Central memory CD8-positive, alpha-beta T cell (primary cell): Measurements from ENCODE around the gene TNS2.
A peak's percentile ranks its signal among the peaks of the same experiment; 100 is the strongest.

ENCODE experiments used
- ATAC-seq: fragments of 150-1000 bp; cut with Tn5 transposase; replicated peaks from 2 replicates; pipeline ENCODE4 v1.10.0; 2022; ENCODE audit warnings: mild to moderate bottlenecking, moderate FRiP score, moderate number of reproducible peaks; ENCODE audit not compliant: poor library complexity, severe bottlenecking; ENCODE audit errors: extremely low read depth
- DNase-seq, 2 donors: peaks; one replicate each; pipeline ENCODE4 v3.0.0; 2021; ENCODE audit warnings: low spot score in 2 of 2
- H3K27ac Mint-ChIP-seq: one replicate; pipeline ENCODE4 v1.8.0; 2022; ENCODE audit warnings: low read depth, mild to moderate bottlenecking, moderate library complexity, mixed read lengths
- H3K27me3 Mint-ChIP-seq: one replicate; pipeline ENCODE4 v1.8.0; 2022; ENCODE audit warnings: mixed read lengths
- H3K36me3 Mint-ChIP-seq: one replicate; pipeline ENCODE4 v1.8.0; 2022; ENCODE audit warnings: mild to moderate bottlenecking, moderate library complexity, mixed read lengths; ENCODE audit not compliant: insufficient read depth
- H3K4me1 Mint-ChIP-seq: one replicate; pipeline ENCODE4 v1.8.0; 2022; ENCODE audit warnings: mixed read lengths
- H3K4me3 Mint-ChIP-seq: one replicate; pipeline ENCODE4 v1.8.0; 2022; ENCODE audit warnings: mild to moderate bottlenecking, moderate library complexity, mixed read lengths
- H3K9me3 Mint-ChIP-seq: one replicate; pipeline ENCODE4 v1.8.0; 2022; ENCODE audit warnings: mixed read lengths

The TNS2 gene

DNA sequence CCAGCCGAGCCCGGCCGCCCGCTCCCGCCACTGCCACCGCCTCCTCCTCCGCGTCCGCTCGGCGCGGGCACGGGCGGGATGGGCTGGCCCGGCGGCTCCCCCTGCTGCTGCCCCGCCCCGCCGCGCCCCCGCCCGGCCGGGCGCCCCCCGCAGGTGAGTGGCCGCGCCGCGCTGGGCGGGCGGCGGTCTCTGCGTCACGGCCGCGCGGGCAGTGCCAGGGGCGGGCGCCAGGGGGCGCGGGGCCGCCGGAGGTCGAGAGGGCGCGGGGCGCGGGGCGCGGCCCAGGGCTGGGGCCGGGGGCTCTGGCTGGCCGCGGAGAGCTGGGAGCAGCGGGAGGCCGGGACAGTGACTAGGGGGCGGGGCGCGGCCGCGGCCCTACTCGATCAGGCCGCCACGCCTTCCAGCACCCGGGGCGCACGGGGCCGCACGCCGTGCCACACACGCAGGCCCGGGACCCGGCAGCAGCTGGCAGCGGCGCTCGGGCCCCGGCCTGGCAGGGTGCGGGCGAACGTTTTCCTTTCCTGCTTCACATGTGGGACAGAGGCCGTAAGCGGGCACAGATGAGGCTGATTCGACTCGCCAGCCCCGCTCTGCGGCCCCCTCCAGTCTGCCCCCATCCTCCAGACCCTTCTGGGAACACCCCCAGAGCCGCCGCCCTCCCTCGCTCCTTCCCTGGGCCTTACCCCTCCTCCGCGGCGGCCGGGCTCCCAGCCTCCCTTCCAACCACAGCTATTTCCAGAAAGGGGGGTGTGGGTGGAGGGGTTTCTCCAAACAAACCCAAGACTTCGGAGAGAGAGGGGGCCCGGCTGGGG is 2.4 kb upstream of the TNS2 start:
- H3K4me3 Mint-ChIP-seq: peak overlapping the region; percentile 91
- ATAC-seq: peak; percentile 76
- H3K27ac Mint-ChIP-seq: peak overlapping the region; percentile 82
- peaks cover 10% of the 10 kb centered on the region for H3K36me3 Mint-ChIP-seq
- DNase-seq: peak; percentile 46 to 52
- H3K4me1 Mint-ChIP-seq: peaks cover 11% of the 10 kb centered on the region
- H3K27me3 Mint-ChIP-seq: no peaks in the 10 kb centered on the region
- H3K9me3 Mint-ChIP-seq: no peaks in the 10 kb centered on the region

DNA sequence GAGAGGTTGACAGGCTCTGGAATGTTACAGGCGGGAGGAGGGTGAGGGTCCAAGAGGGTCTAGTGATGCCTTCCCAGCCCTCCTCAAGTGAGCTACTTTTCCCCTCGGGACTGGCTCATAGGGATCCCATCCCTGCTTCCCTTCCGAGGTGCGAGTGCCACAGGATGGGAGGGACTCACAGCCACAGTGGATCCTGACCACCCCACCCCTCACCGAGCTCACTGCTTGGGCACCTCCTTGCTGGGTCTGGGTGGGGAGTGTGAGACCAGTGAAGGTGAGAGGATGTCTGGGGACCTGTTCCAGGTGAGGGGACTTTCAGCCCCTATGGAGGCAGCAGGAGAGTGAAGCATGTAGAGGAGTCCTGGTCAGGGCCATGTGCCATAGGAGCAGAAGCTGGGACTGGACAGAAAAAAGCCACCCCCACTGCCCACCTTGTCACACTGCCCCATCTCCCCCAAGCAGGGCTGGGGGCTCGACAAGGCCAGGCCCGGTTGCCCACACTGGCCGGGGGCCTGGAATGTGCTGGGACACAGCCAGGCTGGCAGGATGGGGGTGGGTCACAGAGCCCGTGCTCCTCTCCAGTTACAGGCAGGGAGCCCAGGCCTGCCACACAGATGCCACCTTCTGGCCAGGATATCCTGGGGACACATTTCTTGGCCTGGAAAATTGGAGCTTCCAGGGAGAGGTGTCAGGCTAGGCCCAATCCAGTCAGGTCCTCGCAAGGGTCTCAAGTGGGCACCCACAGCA is 1.7 kb upstream of the TNS2 start:
- Mint-ChIP-seq H3K27me3 (no peaks in the 10 kb centered on the region), H3K27ac (no peak overlapping the region), H3K9me3 (no peaks in the 10 kb centered on the region), H3K4me3 (peak overlapping the region; percentile 70), H3K4me1 (peaks cover 11% of the 10 kb centered on the region), H3K36me3 (peaks cover 7% of the 10 kb centered on the region)
- DNase-seq (no peak), ATAC-seq (no peak)

DNA sequence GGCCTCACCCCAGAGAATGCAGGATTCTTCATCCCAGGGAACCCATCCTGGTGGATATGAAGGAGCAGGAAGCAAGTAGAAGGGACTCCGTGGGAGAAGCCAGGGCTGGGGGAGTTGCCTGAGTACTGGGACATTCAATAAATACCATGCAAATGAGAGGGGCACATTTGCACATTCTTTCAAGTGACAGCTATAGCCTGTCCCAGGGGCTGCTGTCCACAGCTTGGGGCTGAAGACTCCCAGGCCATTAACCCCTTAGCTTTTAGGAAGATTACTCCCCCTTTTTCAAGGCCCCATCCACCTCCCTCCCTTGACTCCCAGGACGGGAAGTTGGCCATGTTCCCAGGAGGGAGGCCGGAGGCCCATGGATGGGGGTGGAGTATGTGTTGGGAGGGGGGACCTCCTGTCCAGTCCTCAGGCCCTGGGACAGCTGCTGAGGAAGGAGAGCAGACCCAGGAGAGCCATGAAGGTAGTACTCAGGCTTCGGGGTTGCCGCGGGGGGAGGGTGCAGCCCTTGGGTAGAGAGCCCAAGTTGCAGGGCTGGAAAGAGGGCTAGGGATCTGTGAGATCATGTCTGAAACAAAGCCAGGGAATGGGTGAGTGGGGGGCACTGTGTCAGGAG is 974 bp upstream of the TNS2 start:
- Mint-ChIP-seq H3K36me3 (peaks cover 8% of the 10 kb centered on the region), H3K27me3 (no peaks in the 10 kb centered on the region), H3K27ac (no peak overlapping the region), H3K4me3 (no peak overlapping the region), H3K9me3 (no peaks in the 10 kb centered on the region), H3K4me1 (peaks cover 18% of the 10 kb centered on the region)
- DNase-seq (no peak), ATAC-seq (no peak)

DNA sequence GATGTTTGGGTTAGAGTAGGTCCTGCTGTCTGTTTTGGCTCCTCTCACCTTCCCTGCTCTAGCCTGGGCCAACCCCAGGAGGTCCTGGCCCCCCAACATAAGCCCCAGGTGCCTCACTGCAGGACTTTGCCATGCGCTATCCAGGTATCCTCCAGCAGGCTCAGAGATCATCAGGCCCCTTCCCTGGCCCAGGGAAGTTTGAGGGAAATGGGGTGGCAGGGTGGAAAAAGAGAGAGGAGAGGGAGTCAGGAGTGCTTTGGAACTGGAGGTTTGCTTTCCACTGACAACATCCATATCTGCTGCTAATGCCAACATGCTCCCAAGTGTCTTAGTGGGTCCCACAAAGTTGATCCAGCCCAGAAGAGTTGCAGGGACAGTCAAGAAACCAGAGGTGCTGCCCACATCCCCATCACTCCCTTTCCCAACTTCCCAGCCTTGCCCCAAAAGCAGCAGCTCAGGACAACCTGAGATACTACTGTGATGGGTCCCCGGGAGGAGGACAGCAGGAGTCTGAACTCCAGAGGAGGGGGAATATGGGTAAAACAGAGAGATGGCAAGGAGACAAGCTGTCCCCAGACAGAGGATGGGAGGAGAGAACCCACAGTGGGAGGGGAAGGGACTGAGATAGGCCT is 677 bp downstream of the TNS2 start:
- Mint-ChIP-seq H3K4me1 (peaks cover 26% of the 10 kb centered on the region), H3K9me3 (no peaks in the 10 kb centered on the region), H3K4me3 (no peak overlapping the region), H3K27me3 (no peaks in the 10 kb centered on the region), H3K27ac (peak overlapping the region; percentile 8), H3K36me3 (peaks cover 12% of the 10 kb centered on the region)
- no peak for DNase-seq
- ATAC-seq: no peak

GRCh38 chr12:53051058-53051880 is 1.4 kb downstream of the TNS2 start:
- Mint-ChIP-seq H3K36me3 (peaks cover 12% of the 10 kb centered on the region), H3K27ac (peak overlapping the region; percentile 8), H3K4me1 (peaks cover 25% of the 10 kb centered on the region), H3K27me3 (no peaks in the 10 kb centered on the region), H3K4me3 (no peak overlapping the region), H3K9me3 (no peaks in the 10 kb centered on the region)
- no peak for DNase-seq
- ATAC-seq: no peak

DNA sequence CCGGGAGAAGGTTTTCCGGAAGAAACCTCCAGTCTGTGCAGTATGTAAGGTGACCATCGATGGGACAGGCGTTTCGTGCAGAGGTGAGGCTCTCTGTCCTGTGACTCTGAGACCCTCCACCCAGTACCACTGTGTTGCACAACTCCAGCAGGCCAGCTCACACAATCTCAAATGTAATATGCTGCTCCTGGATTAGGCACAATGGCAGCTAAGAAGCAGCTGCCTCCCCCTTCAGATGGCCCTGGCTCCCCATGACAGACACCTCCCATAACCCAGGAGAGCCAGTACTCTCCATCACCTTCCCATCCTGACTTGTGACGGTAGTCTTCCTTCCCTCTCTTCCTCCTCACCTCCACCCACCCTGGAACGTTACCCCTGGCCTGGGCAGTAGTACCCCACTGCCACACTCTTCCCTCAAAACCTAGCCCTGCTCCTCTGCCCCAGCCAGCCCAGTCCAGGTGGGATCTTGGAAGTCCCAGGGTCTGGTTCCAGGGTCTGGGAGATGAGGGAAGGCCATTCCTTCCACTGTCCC is 2.1 kb downstream of the TNS2 start:
- no peak overlapping the region for H3K27ac Mint-ChIP-seq
- H3K27me3 Mint-ChIP-seq: no peaks in the 10 kb centered on the region
- H3K4me1 Mint-ChIP-seq: peaks cover 18% of the 10 kb centered on the region
- DNase-seq: no peak
- no peaks in the 10 kb centered on the region for H3K9me3 Mint-ChIP-seq
- H3K36me3 Mint-ChIP-seq: peaks cover 12% of the 10 kb centered on the region
- ATAC-seq: no peak
- no peak overlapping the region for H3K4me3 Mint-ChIP-seq

- Mint-ChIP-seq H3K27me3 (no peaks in the 10 kb centered on the region), H3K36me3 (peaks cover 11% of the 10 kb centered on the region), H3K9me3 (no peaks in the 10 kb centered on the region), H3K4me3 (no peak overlapping the region), H3K27ac (no peak overlapping the region), H3K4me1 (peaks cover 17% of the 10 kb centered on the region)
- DNase-seq (no peak), ATAC-seq (no peak)
Measured at GRCh38 chr12:53052419-53053217, 2.8 kb downstream of the TNS2 start.

- ATAC-seq: peak; percentile 50
- peaks cover 17% of the 10 kb centered on the region for H3K4me1 Mint-ChIP-seq
- peak; percentile 40 to 43 for DNase-seq
- peak overlapping the region; percentile 65 for H3K27ac Mint-ChIP-seq
- no peaks in the 10 kb centered on the region for H3K9me3 Mint-ChIP-seq
- peaks cover 10% of the 10 kb centered on the region for H3K36me3 Mint-ChIP-seq
- no peaks in the 10 kb centered on the region for H3K27me3 Mint-ChIP-seq
- H3K4me3 Mint-ChIP-seq: peak overlapping the region; percentile 90
Measured at GRCh38 chr12:53053218-53054111, 3.6 kb downstream of the TNS2 start.

- Mint-ChIP-seq H3K4me1 (peaks cover 17% of the 10 kb centered on the region), H3K27me3 (no peaks in the 10 kb centered on the region), H3K27ac (peak overlapping the region; percentile 65), H3K4me3 (peak overlapping the region; percentile 90), H3K36me3 (peaks cover 11% of the 10 kb centered on the region), H3K9me3 (no peaks in the 10 kb centered on the region)
- DNase-seq (peak; percentile 87 to 88), ATAC-seq (peak; percentile 89)
Measured at GRCh38 chr12:53054112-53054878, 4.4 kb downstream of the TNS2 start.
